IMR-90 (cell line): ENCODE measurements around the gene PTPRC. TPM values are rescaled to one million over a fixed set of nuclear protein-coding genes. Genes with fewer than 3 reads are reported as not detected.

Experiments used
- ATAC-seq: fragments of 200-7000 bp; cut with Tn5 transposase; 2 replicates; pipeline ENCODE4 v1.9.1; 2020; ENCODE audit warnings: low read depth, mild to moderate bottlenecking, moderate library complexity
- BruUV-seq: library from RNA; stranded (reverse); fragments of 400-500 nt; replicated peaks from 2 replicates; lab custom pipeline; 2021; lab: Mats Ljungman, UMichigan
- CTCF ChIA-PET: fragments of 300-600 bp; formaldehyde crosslinking; extraction: SDS; loops from one replicate; lab custom pipeline; 2021; ENCODE audit warnings: antibody characterized with exemption; lab: Yijun Ruan, JAX
- POLR2A ChIA-PET: fragments of 300-600 bp; sonication (Branson Sonifier 250); formaldehyde crosslinking; loops from one replicate; lab custom pipeline; 2022; ENCODE audit warnings: antibody characterized with exemption; ENCODE audit not compliant: unreplicated experiment; lab: Charles Lee
- DNase-seq: peaks from one replicate; pipeline ENCODE4 v3.0.0; 2013
- H2AFZ ChIP-seq: replicated peaks from 2 replicates; pipeline ENCODE3; 2013; ENCODE audit warnings: low read length, mild to moderate bottlenecking; ENCODE audit not compliant: poor library complexity
- H2AK5ac ChIP-seq: 2 replicates; pipeline ENCODE4 v1.6.1; 2013; ENCODE audit warnings: low read depth, low read length, inconsistent platforms
- H2AK9ac ChIP-seq: replicated peaks from 2 replicates; pipeline ENCODE3; 2013; ENCODE audit warnings: mild to moderate bottlenecking, low read depth, low read length, moderate library complexity; ENCODE audit not compliant: poor library complexity
- H2BK120ac ChIP-seq: 2 replicates; pipeline ENCODE4 v1.6.1; 2013; ENCODE audit warnings: low read depth, low read length, inconsistent platforms
- H2BK15ac ChIP-seq: 3 replicates; pipeline ENCODE4 v1.6.1; 2013; ENCODE audit warnings: low read depth, low read length, inconsistent platforms
- H2BK20ac ChIP-seq: 2 replicates; pipeline ENCODE4 v1.6.1; 2013; ENCODE audit warnings: low read depth, mild to moderate bottlenecking, inconsistent platforms, low read length, moderate library complexity
- H2BK5ac ChIP-seq: 2 replicates; pipeline ENCODE4 v1.6.1; 2013; ENCODE audit warnings: mild to moderate bottlenecking, low read depth, low read length, inconsistent platforms; ENCODE audit not compliant: poor library complexity, severe bottlenecking
- H3K14ac ChIP-seq: replicated peaks from 2 replicates; pipeline ENCODE4 v1.6.1; 2013; ENCODE audit warnings: low read depth, low read length, inconsistent platforms
- H3K18ac ChIP-seq: 2 replicates; pipeline ENCODE4 v1.6.1; 2013; ENCODE audit warnings: low read depth, low read length, control low read depth
- H3K23ac ChIP-seq: 2 replicates; pipeline ENCODE4 v1.6.1; 2013; ENCODE audit warnings: low read depth, low read length, inconsistent platforms
- H3K27ac ChIP-seq: 2 replicates; pipeline ENCODE4 v1.5.1; 2013; ENCODE audit warnings: mild to moderate bottlenecking, control low read depth, low read length; ENCODE audit not compliant: insufficient read depth
- H3K27me3 ChIP-seq: 2 replicates; pipeline ENCODE4 v1.6.1; 2013; ENCODE audit warnings: low read length; ENCODE audit not compliant: control insufficient read depth, insufficient read depth
- H3K36me3 ChIP-seq: 2 replicates; pipeline ENCODE4 v1.6.1; 2013; ENCODE audit warnings: low read length, mixed read lengths; ENCODE audit not compliant: control insufficient read depth, insufficient read depth
- H3K4ac ChIP-seq: 2 replicates; pipeline ENCODE4 v1.6.1; 2013; ENCODE audit warnings: low read depth, low read length, inconsistent platforms
- H3K4me1 ChIP-seq: 2 replicates; pipeline ENCODE4 v1.6.1; 2013; ENCODE audit warnings: low read length, mixed read lengths; ENCODE audit not compliant: control insufficient read depth, insufficient read depth
- H3K4me2 ChIP-seq: 2 replicates; pipeline ENCODE4 v1.6.1; 2013; ENCODE audit warnings: low read depth, mild to moderate bottlenecking, control low read depth, low read length, moderate library complexity
- H3K4me3 ChIP-seq: 2 replicates; pipeline ENCODE4 v1.5.1; 2013; ENCODE audit warnings: low read depth, mild to moderate bottlenecking, control low read depth, low read length, moderate library complexity; ENCODE audit not compliant: insufficient read depth
- H3K56ac ChIP-seq: 2 replicates; pipeline ENCODE4 v1.6.1; 2013; ENCODE audit warnings: low read length, inconsistent platforms; ENCODE audit not compliant: insufficient read depth; ENCODE audit errors: extremely low read depth
- H3K79me1 ChIP-seq, 2 experiments: 2 replicates each; pipeline ENCODE4 v1.6.1; 2013; ENCODE audit warnings: low read length in 2 of 2, inconsistent platforms in 1 of 2, low read depth in 1 of 2
- H3K9ac ChIP-seq: 2 replicates; pipeline ENCODE4 v1.6.1; 2013; ENCODE audit warnings: low read depth, low read length, control low read depth
- H3K9me1 ChIP-seq: 2 replicates; pipeline ENCODE4 v1.6.1; 2013; ENCODE audit warnings: low read length, inconsistent platforms; ENCODE audit not compliant: insufficient read depth
- H3K9me3 ChIP-seq: 2 replicates; pipeline ENCODE4 v1.6.1; 2013; ENCODE audit warnings: low read length; ENCODE audit not compliant: control insufficient read depth, insufficient read depth
- H4K20me1 ChIP-seq: 2 replicates; pipeline ENCODE4 v1.6.1; 2013; ENCODE audit warnings: low read length, inconsistent platforms; ENCODE audit not compliant: insufficient read depth
- H4K5ac ChIP-seq: 2 replicates; pipeline ENCODE4 v1.6.1; 2013; ENCODE audit warnings: mild to moderate bottlenecking, low read depth, low read length, control low read depth
- H4K8ac ChIP-seq, 2 experiments: 2 replicates each; pipeline ENCODE4 v1.6.1; 2013; ENCODE audit warnings: low read depth in 2 of 2, low read length in 2 of 2, control low read depth in 1 of 2, inconsistent platforms in 1 of 2
- H4K91ac ChIP-seq: 2 replicates; pipeline ENCODE4 v1.6.1; 2013; ENCODE audit warnings: low read depth, low read length, inconsistent platforms; ENCODE audit not compliant: insufficient read depth
- CTCF ChIP-seq: conservative IDR thresholded peaks from 2 replicates; pipeline ENCODE4 v1.5.1; 2012; ENCODE audit warnings: mild to moderate bottlenecking, low read depth, low read length, improper control_type of control experiment
- ELK1 ChIP-seq: fragments of 150-350 bp; IDR thresholded peaks from 2 replicates; pipeline ENCODE4 v1.6.1; 2016; ENCODE audit warnings: low read depth, mild to moderate bottlenecking, low read length, moderate library complexity, borderline replicate concordance
- MAFK ChIP-seq: IDR thresholded peaks from 2 replicates; pipeline ENCODE4 v1.6.1; 2012; ENCODE audit warnings: low read depth, low read length, improper control_type of control experiment
- MXI1 ChIP-seq: IDR thresholded peaks from 2 replicates; pipeline ENCODE4 v1.6.1; 2012; ENCODE audit warnings: low read depth, mild to moderate bottlenecking, low read length, moderate library complexity, borderline replicate concordance
- RCOR1 ChIP-seq: IDR thresholded peaks from 2 replicates; pipeline ENCODE4 v1.6.1; 2012; ENCODE audit warnings: mild to moderate bottlenecking, low read length, improper control_type of control experiment; ENCODE audit not compliant: insufficient replicate concordance
- RFX5 ChIP-seq: IDR thresholded peaks from 2 replicates; pipeline ENCODE4 v1.8.0; 2012; ENCODE audit warnings: low read depth, mild to moderate bottlenecking, low read length, moderate library complexity
- SMC3 ChIP-seq: fragments of 150-350 bp; IDR thresholded peaks from 2 replicates; pipeline ENCODE4 v1.6.1; 2016; ENCODE audit warnings: low read depth, mild to moderate bottlenecking, antibody characterized with exemption, low read length, moderate library complexity
- USF2 ChIP-seq: fragments of 150-350 bp; IDR thresholded peaks from 2 replicates; pipeline ENCODE4 v1.6.1; 2017; ENCODE audit warnings: mild to moderate bottlenecking, antibody characterized with exemption, low read length, low read depth
- WGBS, 2 experiments: methylation state at CpG; one replicate each; pipeline versions ENCODE4 v1.1.5 to v1.1.7; 2013; ENCODE audit warnings: missing lambda C conversion rate in 2 of 2; ENCODE audit not compliant: insufficient read length in 1 of 2; ENCODE audit errors: extremely low coverage in 2 of 2; 5-methylcytosine and 5-hydroxymethylcytosine counted together
- dilution Hi-C: fragments of 300-500 bp; cut with HindIII; formaldehyde crosslinking; loops from one replicate; pipeline ENCODE4 v1.14.3; 2018; ENCODE audit warnings: low sequenced_read_pairs; ENCODE audit not compliant: unreplicated experiment
- in situ Hi-C: fragments of 300-500 bp; cut with MboI; formaldehyde crosslinking; loops from 3 replicates; pipeline ENCODE4 v1.14.3; 2019; ENCODE audit warnings: low sequenced_read_pairs, inconsistent platforms, mixed read lengths
- intact Hi-C: fragments of 100-400 bp; cut with micrococcal nuclease; formaldehyde crosslinking; loops from 2 replicates; pipeline ENCODE4 v1.10.0; 2022
- polyA plus RNA-seq, 3 experiments: library from polyadenylated mRNA; depleted of rRNA; stranded (reverse); fragments of >200 nt; gene quantifications; 2 replicates each; pipeline ENCODE4 v1.2.3, GENCODE V29; 2012; ENCODE audit warnings: low replicate concordance in 1 of 3
- total RNA-seq: library from RNA; depleted of rRNA; stranded (reverse); fragments of >200 nt; gene quantifications from 2 replicates; pipeline ENCODE4 v1.2.3, GENCODE V29; 2012

PTPRC gene
- total and polyA plus RNA-seq, 2 of the 4 experiments (the other 2 are of a cell fraction) = not detected

GRCh38 chr1:198637157-198637556 lies 1.7 kb upstream of the PTPRC start:
- H3K36me3 ChIP-seq = no peaks in the 10 kb centered on the region
- no CpG with 5 or more reads among the region's 2 CpGs for WGBS, 2 experiments
- no peak overlapping the region for H4K91ac ChIP-seq
- no peaks in the 10 kb centered on the region for H3K4me1 ChIP-seq
- ChIA-PET CTCF (no interaction called here), POLR2A (no interaction called here)
- H3K14ac ChIP-seq = no peak overlapping the region
- H2BK120ac ChIP-seq = no peak overlapping the region
- no peak overlapping the region for H3K27ac ChIP-seq
- no peak overlapping the region for H2BK15ac ChIP-seq
- H3K79me1 ChIP-seq = no peaks in the 10 kb centered on the region
- no peak overlapping the region for H3K4ac ChIP-seq
- intact Hi-C loops = no loop called here
- H2BK5ac ChIP-seq = no peak overlapping the region
- H3K4me2 ChIP-seq = no peak overlapping the region
- H3K23ac ChIP-seq = no peak overlapping the region
- no peak overlapping the region for H4K8ac ChIP-seq
- no peak overlapping the region for H3K56ac ChIP-seq
- H4K20me1 ChIP-seq = no peaks in the 10 kb centered on the region
- H4K5ac ChIP-seq = no peak overlapping the region
- DNase-seq (no peak), ATAC-seq (no peak)
- H3K18ac ChIP-seq = no peak overlapping the region
- in situ Hi-C loops = no loop called here
- dilution Hi-C loops = no loop called here
- TF ChIP-seq USF2 = no peak
- no peak for TF ChIP-seq MXI1
- no peak for TF ChIP-seq CTCF
- no peak for TF ChIP-seq RFX5
- no peak for TF ChIP-seq ELK1
- no peak for TF ChIP-seq MAFK
- no peak for TF ChIP-seq RCOR1
- no peak for TF ChIP-seq SMC3
- no peak overlapping the region for H2AK9ac ChIP-seq
- H3K4me3 ChIP-seq = no peak overlapping the region
- H3K9ac ChIP-seq = no peak overlapping the region
- no peak overlapping the region for H2BK20ac ChIP-seq
- no peak overlapping the region for H2AFZ ChIP-seq
- BruUV-seq = no TSS peak
- no peaks in the 10 kb centered on the region for H3K27me3 ChIP-seq
- no peaks in the 10 kb centered on the region for H3K9me3 ChIP-seq
- H3K9me1 ChIP-seq = no peaks in the 10 kb centered on the region
- no peak overlapping the region for H2AK5ac ChIP-seq
